OCI-LY7 (cell line): Measurements from ENCODE around the gene CASP8AP2. TPM values are rescaled to one million over a fixed set of nuclear protein-coding genes. Genes with fewer than 3 reads are reported as not detected.

Source experiments
- BruUV-seq: library from RNA; stranded (reverse); fragments of 400-500 nt; replicated peaks from 2 replicates; lab custom pipeline; 2021; lab: Mats Ljungman, UMichigan
- CTCF ChIA-PET: fragments of 300-600 bp; sonication (Branson Sonifier 250); formaldehyde crosslinking; loops from one replicate; lab custom pipeline; 2022; ENCODE audit warnings: antibody characterized with exemption; ENCODE audit not compliant: unreplicated experiment; lab: Charles Lee
- POLR2A ChIA-PET: fragments of 300-600 bp; sonication (Branson Sonifier 250); formaldehyde crosslinking; loops from one replicate; lab custom pipeline; 2022; ENCODE audit warnings: antibody characterized with exemption; lab: Charles Lee
- DNase-seq: peaks from one replicate; pipeline ENCODE4 v3.0.0-alpha.2; 2015; ENCODE audit warnings: low spot score
- H2AFZ ChIP-seq: fragments of 200-600 bp; sonication (generic), shearing (Covaris generic); 2 replicates; pipeline ENCODE4 v1.6.1; 2014; ENCODE audit warnings: mild to moderate bottlenecking, antibody characterized with exemption, low read length, moderate library complexity
- H3K27ac ChIP-seq: fragments of 200-600 bp; sonication (generic); 2 replicates; pipeline ENCODE4 v1.5.1; 2014; ENCODE audit warnings: mixed run types, low read depth, mild to moderate bottlenecking, moderate library complexity, low read length, inconsistent platforms; ENCODE audit not compliant: poor library complexity, severe bottlenecking
- H3K36me3 ChIP-seq: fragments of 200-600 bp; sonication (generic); 2 replicates; pipeline ENCODE4 v1.6.1; 2014; ENCODE audit warnings: mild to moderate bottlenecking, antibody characterized with exemption, low read length, moderate library complexity, mixed read lengths; ENCODE audit not compliant: insufficient read depth
- H3K4me1 ChIP-seq: fragments of 200-600 bp; sonication (generic); 2 replicates; pipeline ENCODE4 v1.5.1; 2014; ENCODE audit warnings: mild to moderate bottlenecking, low read length; ENCODE audit not compliant: insufficient read depth, poor library complexity, severe bottlenecking
- H3K4me2 ChIP-seq: fragments of 200-600 bp; sonication (generic); 2 replicates; pipeline ENCODE4 v1.6.1; 2014; ENCODE audit warnings: mild to moderate bottlenecking, low read length
- H3K4me3 ChIP-seq: fragments of 200-600 bp; sonication (generic); 2 replicates; pipeline ENCODE4 v1.5.1; 2014; ENCODE audit warnings: mild to moderate bottlenecking, low read depth, low read length; ENCODE audit not compliant: poor library complexity, severe bottlenecking
- H3K79me2 ChIP-seq: fragments of 200-600 bp; sonication (generic); 2 replicates; pipeline ENCODE4 v1.6.1; 2016; ENCODE audit warnings: low read depth, mild to moderate bottlenecking, low read length, moderate library complexity, mixed read lengths; ENCODE audit not compliant: insufficient read depth
- H3K9me2 ChIP-seq: fragments of 200-600 bp; sonication (generic); 2 replicates; pipeline ENCODE4 v1.6.1; 2016; ENCODE audit warnings: mild to moderate bottlenecking, low read length, mixed read lengths; ENCODE audit not compliant: insufficient read depth
- H3K9me3 ChIP-seq: fragments of 200-600 bp; sonication (generic); 2 replicates; pipeline ENCODE4 v1.6.1; 2014; ENCODE audit warnings: mild to moderate bottlenecking, mixed run types, low read length, mixed read lengths
- H4K20me1 ChIP-seq: fragments of 200-600 bp; sonication (generic); 2 replicates; pipeline ENCODE4 v1.6.1; 2014; ENCODE audit warnings: mild to moderate bottlenecking, antibody characterized with exemption, low read length, moderate library complexity, mixed read lengths; ENCODE audit not compliant: insufficient read depth
- CTCF ChIP-seq: fragments of 200-600 bp; sonication (generic); conservative IDR thresholded peaks from 2 replicates; pipeline ENCODE4 v1.5.1; 2014; ENCODE audit warnings: mild to moderate bottlenecking, antibody characterized with exemption, low read length, moderate library complexity, mixed read lengths
- EZH2phosphoT487 ChIP-seq: fragments of 200-600 bp; sonication (generic); IDR thresholded peaks from 2 replicates; pipeline ENCODE4 v1.6.1; 2018; ENCODE audit warnings: low read depth, borderline replicate concordance, mild to moderate bottlenecking, mixed run types, antibody characterized with exemption, low read length, moderate library complexity, mixed read lengths
- intact Hi-C: fragments of 100-400 bp; cut with micrococcal nuclease; formaldehyde crosslinking; loops from one replicate; pipeline ENCODE4 v1.10.0; 2022; ENCODE audit not compliant: unreplicated experiment
- total RNA-seq, 2 experiments: library from RNA; depleted of rRNA in 1 of 2; stranded (reverse); fragments of >200 nt in 1 of 2; shearing (Covaris generic) in 1 of 2; gene quantifications; 2 replicates each; pipeline ENCODE4 v1.2.3, GENCODE V29; 2014 to 2022

CASP8AP2 gene
- total RNA-seq, 2 experiments from 2014 or later = 22.6 to 39.5 TPM

- Histone ChIP-seq H3K9me3 (no peaks in the 10 kb centered on the region), H3K79me2 (peaks cover 8% of the 10 kb centered on the region; the same call in 1 of the 2 replicates), H2AFZ (no peak overlapping the region), H3K4me2 (no peak overlapping the region), H3K27ac (no peak overlapping the region), H4K20me1 (no peaks in the 10 kb centered on the region), H3K36me3 (peaks cover 94% of the 10 kb centered on the region), H3K9me2 (no peaks in the 10 kb centered on the region), H3K4me3 (no peak overlapping the region), H3K4me1 (peaks cover 17% of the 10 kb centered on the region)
- BruUV-seq = no TSS peak
- ChIA-PET CTCF (no interaction called here), POLR2A (no interaction called here)
- no peak for DNase-seq
- intact Hi-C loops = no loop called here
- TF ChIP-seq CTCF = no peak
- TF ChIP-seq EZH2phosphoT487 = no peak
These were observed 39.3 kb upstream of the CASP8AP2 start for GRCh38 chr6:89790403-89790802.

GRCh38 chr6:89792881-89793280 lies 36.8 kb upstream of the CASP8AP2 start:
- Histone ChIP-seq H3K36me3 (peaks cover 84% of the 10 kb centered on the region), H3K79me2 (peaks cover 13% of the 10 kb centered on the region; the same call in 1 of the 2 replicates), H3K27ac (no peak overlapping the region), H3K4me2 (no peak overlapping the region), H4K20me1 (no peaks in the 10 kb centered on the region), H3K9me2 (no peaks in the 10 kb centered on the region), H2AFZ (no peak overlapping the region), H3K4me1 (peaks cover 17% of the 10 kb centered on the region), H3K4me3 (no peak overlapping the region), H3K9me3 (no peaks in the 10 kb centered on the region)
- no TSS peak for BruUV-seq
- CTCF ChIA-PET = interaction anchor here (0.6 kb wide), 1 partner anchor 620 kb away, joined by 3 read pairs; no protein-coding TSS in a partner anchor
- POLR2A ChIA-PET = interaction anchor here (0.5 to 0.7 kb wide), 2 partner anchors 19 to 228 kb away, joined by 3 to 4 read pairs; no protein-coding TSS in a partner anchor
- TF ChIP-seq EZH2phosphoT487 (no peak), CTCF (peak; percentile 76)
- intact Hi-C loops = no loop called here
- DNase-seq = peak; percentile 69

GRCh38 chr6:89793586-89793985 lies 36.1 kb upstream of the CASP8AP2 start:
- CTCF ChIA-PET = interaction anchor here (0.6 kb wide), 1 partner anchor 620 kb away, joined by 3 read pairs; no protein-coding TSS in a partner anchor
- intact Hi-C loops = no loop called here

More at GRCh38 chr6:89793586-89793985, 36.1 kb upstream of the CASP8AP2 start:
- no peak for DNase-seq
- Histone ChIP-seq H3K27ac (no peak overlapping the region), H3K36me3 (peaks cover 81% of the 10 kb centered on the region), H3K9me3 (no peaks in the 10 kb centered on the region), H3K79me2 (peaks cover 13% of the 10 kb centered on the region; the same call in 1 of the 2 replicates), H3K4me2 (no peak overlapping the region), H3K9me2 (no peaks in the 10 kb centered on the region), H3K4me1 (peaks cover 17% of the 10 kb centered on the region), H2AFZ (no peak overlapping the region), H4K20me1 (no peaks in the 10 kb centered on the region), H3K4me3 (no peak overlapping the region)
- TF ChIP-seq EZH2phosphoT487 (no peak), CTCF (no peak)
- TSS peak; percentile 34 for BruUV-seq
- POLR2A ChIA-PET = interaction anchor here (0.5 to 0.7 kb wide), 2 partner anchors 49 to 228 kb away, joined by 4 read pairs; no protein-coding TSS in a partner anchor
